Measurements from ENCODE around the gene TRAF7.

Gene TRAF7

GRCh38 chr16:2166263-2167067 is 10.9 kb downstream of the TRAF7 start:
- no peak for DNase-seq

- DNase-seq = no peak
Observed at GRCh38 chr16:2167068-2167638, 11.6 kb downstream of the TRAF7 start.

- no peak for DNase-seq
Observed at GRCh38 chr16:2170080-2170479, 14.5 kb downstream of the TRAF7 start.

- DNase-seq = no peak
Observed at GRCh38 chr16:2170587-2171435, 15.2 kb downstream of the TRAF7 start.

GRCh38 chr16:2171601-2172178 is 16.1 kb downstream of the TRAF7 start:
- no peak for DNase-seq

- DNase-seq = no peak
Observed at GRCh38 chr16:2172688-2173335, 17.2 kb downstream of the TRAF7 start.

- DNase-seq = no peak
Observed at GRCh38 chr16:2173366-2173765, 17.8 kb downstream of the TRAF7 start.

- no peak for DNase-seq
Observed at GRCh38 chr16:2173916-2174315, 18.3 kb downstream of the TRAF7 start.

GRCh38 chr16:2174396-2175131 is 19.0 kb downstream of the TRAF7 start:
- DNase-seq = no peak

- DNase-seq = no peak
Observed at GRCh38 chr16:2175454-2175853, 19.9 kb downstream of the TRAF7 start.

- no peak for DNase-seq
Observed at GRCh38 chr16:2176047-2176446, 20.5 kb downstream of the TRAF7 start.

GRCh38 chr16:2177101-2177500 is 21.5 kb downstream of the TRAF7 start:
- no peak for DNase-seq

- DNase-seq = no peak
Observed at GRCh38 chr16:2177561-2177960, 22.0 kb downstream of the TRAF7 start.

- peak; percentile 31 for DNase-seq
Observed at GRCh38 chr16:2178321-2179106, 22.9 kb downstream of the TRAF7 start.

GRCh38 chr16:2179107-2179501 is 23.5 kb downstream of the TRAF7 start:
- no peak for DNase-seq

- no peak for DNase-seq
Observed at GRCh38 chr16:2179576-2179975, 24.0 kb downstream of the TRAF7 start.

- DNase-seq = no peak
Observed at GRCh38 chr16:2180461-2180860, 24.9 kb downstream of the TRAF7 start.

GRCh38 chr16:2180962-2181923 is 25.7 kb downstream of the TRAF7 start:
- no peak for DNase-seq

- no peak for DNase-seq
Observed at GRCh38 chr16:2181952-2182351, 26.4 kb downstream of the TRAF7 start.

- DNase-seq = no peak
Observed at GRCh38 chr16:2183671-2184070, 28.1 kb downstream of the TRAF7 start.

Data from CD4-positive, alpha-beta T cell treated with Interleukin-15 for 1 hour (primary cell).